A673 (cell line): ENCODE data around the gene TGIF1. TPM values are rescaled to one million over a fixed set of nuclear protein-coding genes. Genes with fewer than 3 reads are reported as not detected.

ENCODE experiments used
- BruUV-seq: library from RNA; stranded (reverse); fragments of 400-500 nt; replicated peaks from 2 replicates; lab custom pipeline; 2021; lab: Mats Ljungman, UMichigan
- CTCF ChIA-PET: fragments of 300-600 bp; sonication (Branson Sonifier 250); formaldehyde crosslinking; loops from one replicate; lab custom pipeline; 2022; ENCODE audit warnings: antibody characterized with exemption; lab: Charles Lee
- POLR2A ChIA-PET: fragments of 300-600 bp; sonication (Branson Sonifier 250); formaldehyde crosslinking; loops from one replicate; lab custom pipeline; 2022; ENCODE audit warnings: antibody characterized with exemption; ENCODE audit not compliant: low non-redundant PET; lab: Charles Lee
- DNase-seq: peaks from one replicate; pipeline ENCODE4 v3.0.0-alpha.2; 2015; ENCODE audit warnings: low spot score
- H3K27ac ChIP-seq: fragments of 200-600 bp; sonication (generic); 2 replicates; pipeline ENCODE4 v1.5.1; 2016; ENCODE audit warnings: mixed run types, low read depth, mild to moderate bottlenecking, mixed read lengths, antibody characterized with exemption, low read length; ENCODE audit not compliant: poor library complexity, severe bottlenecking
- H3K27me3 ChIP-seq: fragments of 200-600 bp; sonication (generic); replicated peaks from 2 replicates; pipeline ENCODE4 v1.6.1; 2017; ENCODE audit warnings: mixed run types, low read depth, mild to moderate bottlenecking, mixed read lengths, antibody characterized with exemption, low read length; ENCODE audit not compliant: insufficient read depth, poor library complexity
- H3K36me3 ChIP-seq: fragments of 200-600 bp; sonication (generic); 2 replicates; pipeline ENCODE4 v1.6.1; 2016; ENCODE audit warnings: mixed run types, mild to moderate bottlenecking, mixed read lengths, antibody characterized with exemption, low read length; ENCODE audit not compliant: insufficient read depth, poor library complexity, severe bottlenecking
- H3K4me1 ChIP-seq: fragments of 200-600 bp; sonication (generic); 2 replicates; pipeline ENCODE4 v1.6.1; 2017; ENCODE audit warnings: mixed run types, mild to moderate bottlenecking, mixed read lengths, antibody characterized with exemption, low read length; ENCODE audit not compliant: insufficient read depth, poor library complexity, severe bottlenecking
- H3K4me3 ChIP-seq: fragments of 200-600 bp; sonication (generic); 2 replicates; pipeline ENCODE4 v1.5.1; 2016; ENCODE audit warnings: low read depth, mixed run types, mild to moderate bottlenecking, mixed read lengths, low read length; ENCODE audit not compliant: poor library complexity, severe bottlenecking
- H3K9me3 ChIP-seq: fragments of 200-600 bp; sonication (generic); 2 replicates; pipeline ENCODE4 v1.6.1; 2016; ENCODE audit warnings: mixed run types, low read depth, mild to moderate bottlenecking, mixed read lengths, antibody characterized with exemption, low read length; ENCODE audit not compliant: poor library complexity, severe bottlenecking
- CTCF ChIP-seq: fragments of 300-800, 200-600 bp; sonication (generic); conservative IDR thresholded peaks from 2 replicates; pipeline ENCODE4 v1.5.1; 2017; ENCODE audit warnings: low read depth, mild to moderate bottlenecking, antibody characterized with exemption, low read length, moderate library complexity, mixed read lengths
- EZH2 ChIP-seq: fragments of 200-600 bp; sonication (generic); IDR thresholded peaks from 2 replicates; pipeline ENCODE4 v1.6.1; 2017; ENCODE audit warnings: borderline replicate concordance, low read depth, mild to moderate bottlenecking, mixed read lengths, antibody characterized with exemption, low read length; ENCODE audit not compliant: poor library complexity, severe bottlenecking
- intact Hi-C: fragments of 100-400 bp; cut with micrococcal nuclease; formaldehyde crosslinking; loops from one replicate; pipeline ENCODE4 v1.10.0; 2022; ENCODE audit not compliant: unreplicated experiment
- total RNA-seq: library from RNA; stranded (reverse); gene quantifications from 2 replicates; pipeline ENCODE4 v1.2.3, GENCODE V29; 2021

The TGIF1 gene
- total RNA-seq, 1 experiment from 2014 or later, result 98.3 TPM

DNA sequence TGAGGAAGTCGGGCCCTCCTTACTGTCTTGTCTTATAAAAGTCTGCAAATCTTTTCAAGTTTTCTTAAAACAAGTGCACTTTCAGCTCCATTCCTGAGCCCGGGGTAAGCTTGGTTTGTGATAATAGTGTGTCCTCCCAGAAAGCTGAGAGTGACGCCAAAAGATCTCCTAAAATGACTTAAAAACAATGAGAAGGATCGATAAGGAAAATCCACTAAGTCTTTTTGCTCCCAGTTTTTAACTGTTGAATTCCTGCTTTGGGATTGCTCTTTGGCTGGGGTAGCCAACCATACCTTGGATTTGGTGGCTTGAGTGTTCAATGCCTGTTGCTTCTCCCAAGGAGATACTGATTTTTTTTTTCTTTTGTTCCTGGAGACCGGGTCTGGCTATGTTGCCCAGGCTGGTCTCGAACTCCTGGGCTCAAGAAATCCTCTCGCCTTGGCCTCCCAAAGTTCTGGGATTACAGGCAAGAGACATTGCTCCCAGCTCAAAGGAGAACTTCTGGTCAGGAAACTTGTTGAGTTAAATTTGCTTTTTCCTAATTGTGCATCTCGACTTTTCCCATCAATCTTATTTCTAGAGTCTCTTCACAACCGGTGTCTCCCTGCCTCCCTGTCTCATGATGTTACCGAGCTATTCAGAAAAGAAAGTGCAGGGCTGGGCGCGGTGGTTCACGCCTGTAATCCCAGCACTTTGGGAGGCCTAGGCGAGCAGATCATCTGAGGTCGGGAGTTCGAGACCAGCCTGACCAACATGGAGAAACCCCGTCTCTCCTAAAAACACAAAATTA is 3.0 kb downstream of the TGIF1 start:
- no peak for TF ChIP-seq CTCF
- TF ChIP-seq EZH2, result no peak
- BruUV-seq, result TSS peak; percentile 3
- POLR2A ChIA-PET, result interaction anchor here (0.5 to 1.7 kb wide), 2 partner anchors 151 to 580 kb away, joined by 3 to 7 read pairs; no protein-coding TSS in a partner anchor

GRCh38 chr18:3453540-3454364 is 3.8 kb downstream of the TGIF1 start:
- H3K27me3 ChIP-seq, result no peaks in the 10 kb centered on the region
- peaks cover 36% of the 10 kb centered on the region for H3K4me1 ChIP-seq
- peaks cover 31% of the 10 kb centered on the region for H3K36me3 ChIP-seq
- intact Hi-C loops, result loop anchor here (2.0 to 10.0 kb wide), 5 partner anchors 213 to 549 kb away; no protein-coding TSS in a partner anchor
- no peaks in the 10 kb centered on the region for H3K9me3 ChIP-seq
- CTCF ChIA-PET, result interaction anchor here (0.7 to 1.7 kb wide), 5 partner anchors 28 to 212 kb away, joined by 3 to 11 read pairs (median 4); no protein-coding TSS in a partner anchor
- no peak for TF ChIP-seq EZH2
- TF ChIP-seq CTCF, result no peak
- POLR2A ChIA-PET, result interaction anchor here (0.7 to 1.7 kb wide), 3 partner anchors 150 to 1002 kb away, joined by 5 to 7 read pairs (median 6); partner anchors contain the start of gene DLGAP1
- BruUV-seq, result no TSS peak
- H3K27ac ChIP-seq, result peak overlapping the region; percentile 96
- DNase-seq, result peak; percentile 76
- peak overlapping the region; percentile 91 for H3K4me3 ChIP-seq

More for the DNA sequence above, 3.0 kb downstream of the TGIF1 start:
- H3K9me3 ChIP-seq, result no peaks in the 10 kb centered on the region
- peaks cover 23% of the 10 kb centered on the region for H3K36me3 ChIP-seq
- H3K4me3 ChIP-seq, result peak overlapping the region; percentile 91
- H3K4me1 ChIP-seq, result peaks cover 28% of the 10 kb centered on the region
- no peaks in the 10 kb centered on the region for H3K27me3 ChIP-seq
- CTCF ChIA-PET, result interaction anchor here (0.6 to 1.2 kb wide), 3 partner anchors 133 to 542 kb away, joined by 3 to 5 read pairs (median 3); no protein-coding TSS in a partner anchor
- DNase-seq, result peak; percentile 37
- peak overlapping the region; percentile 96 for H3K27ac ChIP-seq
- intact Hi-C loops, result loop anchor here (2.0 to 10.0 kb wide), 4 partner anchors 292 to 549 kb away; no protein-coding TSS in a partner anchor
